Kidney tubule cell (primary cell): ENCODE measurements around the gene EFCAB12.
A peak's percentile ranks its signal among the peaks of the same experiment; 100 is the strongest.
"Not testable (repeated sequence)": the region's sequence is repeated elsewhere in the genome, so short reads cannot be mapped to it uniquely, and the experiment has no call there.

Experiments
- DNase-seq: peaks from one replicate; pipeline ENCODE4 v3.0.0-alpha.2; 2018; ENCODE audit warnings: low spot score

EFCAB12 gene

DNA sequence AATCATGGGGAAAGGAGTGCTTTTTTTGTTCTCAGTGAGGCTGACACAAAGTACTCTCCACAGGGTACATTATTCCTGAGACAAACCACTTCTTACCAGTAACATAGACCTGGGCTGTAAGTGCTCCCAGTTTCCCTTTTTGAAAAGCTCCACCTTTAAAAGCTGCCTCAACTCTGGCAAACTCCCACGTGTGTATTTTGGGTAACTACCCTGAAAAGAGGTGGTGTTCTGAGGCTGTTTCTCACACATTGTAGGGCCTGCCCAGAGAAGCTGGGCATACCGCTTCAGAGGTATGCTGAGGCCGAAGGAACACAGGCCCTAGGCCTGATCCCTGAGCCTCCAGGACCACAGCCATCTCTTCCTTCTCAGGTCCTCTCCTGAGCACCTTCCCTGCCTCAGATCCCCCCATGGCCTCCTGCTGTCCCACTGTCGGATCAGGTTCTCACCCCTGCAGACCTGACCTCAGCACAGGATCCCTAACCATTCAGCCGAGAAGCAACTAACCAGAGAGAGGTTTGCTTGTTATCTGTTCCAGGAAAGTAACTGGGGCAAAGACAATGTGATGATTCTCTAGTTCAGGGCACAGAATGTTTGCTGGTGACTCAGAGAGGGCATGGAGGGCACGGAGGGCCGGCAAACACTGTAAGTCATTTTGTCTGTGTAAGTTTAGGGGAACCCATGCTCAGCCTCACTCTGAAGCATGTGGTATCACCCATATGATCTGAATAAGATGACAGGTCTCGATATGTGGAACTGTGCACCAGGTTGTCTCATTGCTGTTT lies 36.1 kb downstream of the EFCAB12 start:
- DNase-seq: not testable (repeated sequence)

DNA sequence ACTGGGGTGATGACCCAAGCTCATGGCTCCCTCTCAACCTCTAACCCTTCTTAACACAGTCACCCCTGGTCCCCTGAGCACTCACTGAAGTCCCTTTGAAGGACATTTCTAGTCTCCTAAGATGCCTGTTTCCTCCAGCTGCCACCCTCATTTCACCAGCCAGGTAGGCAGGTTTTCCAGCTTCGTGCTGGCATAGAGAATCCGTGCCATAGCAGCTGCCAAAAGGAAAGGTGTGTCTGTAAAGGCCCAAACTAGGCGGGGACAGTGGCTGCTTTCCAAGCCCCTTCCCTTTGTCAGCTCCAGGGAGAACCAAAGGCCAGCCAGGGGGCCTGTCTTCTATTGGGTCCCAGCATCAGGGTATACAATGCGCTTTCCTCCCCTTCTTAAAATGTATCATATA lies 36.9 kb downstream of the EFCAB12 start:
- not testable (repeated sequence) for DNase-seq

DNA sequence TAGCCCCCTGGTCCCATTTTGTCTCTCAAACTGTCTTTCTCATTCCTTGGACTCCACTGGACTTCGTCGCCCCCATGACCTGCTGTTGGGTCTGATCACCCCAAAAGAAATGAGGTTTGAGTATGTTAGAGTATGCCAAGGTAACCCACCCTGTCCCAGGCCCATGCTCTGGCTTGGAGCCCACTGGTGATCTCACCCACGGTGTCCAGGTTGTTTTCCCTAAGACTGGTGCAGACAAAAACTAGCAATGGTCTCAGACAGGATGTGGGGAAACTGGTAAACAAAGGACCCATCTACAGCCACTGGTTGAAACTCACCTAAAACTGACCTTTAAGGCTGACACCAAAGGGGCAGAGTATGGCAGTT lies 38.9 kb downstream of the EFCAB12 start:
- no peak for DNase-seq

DNA sequence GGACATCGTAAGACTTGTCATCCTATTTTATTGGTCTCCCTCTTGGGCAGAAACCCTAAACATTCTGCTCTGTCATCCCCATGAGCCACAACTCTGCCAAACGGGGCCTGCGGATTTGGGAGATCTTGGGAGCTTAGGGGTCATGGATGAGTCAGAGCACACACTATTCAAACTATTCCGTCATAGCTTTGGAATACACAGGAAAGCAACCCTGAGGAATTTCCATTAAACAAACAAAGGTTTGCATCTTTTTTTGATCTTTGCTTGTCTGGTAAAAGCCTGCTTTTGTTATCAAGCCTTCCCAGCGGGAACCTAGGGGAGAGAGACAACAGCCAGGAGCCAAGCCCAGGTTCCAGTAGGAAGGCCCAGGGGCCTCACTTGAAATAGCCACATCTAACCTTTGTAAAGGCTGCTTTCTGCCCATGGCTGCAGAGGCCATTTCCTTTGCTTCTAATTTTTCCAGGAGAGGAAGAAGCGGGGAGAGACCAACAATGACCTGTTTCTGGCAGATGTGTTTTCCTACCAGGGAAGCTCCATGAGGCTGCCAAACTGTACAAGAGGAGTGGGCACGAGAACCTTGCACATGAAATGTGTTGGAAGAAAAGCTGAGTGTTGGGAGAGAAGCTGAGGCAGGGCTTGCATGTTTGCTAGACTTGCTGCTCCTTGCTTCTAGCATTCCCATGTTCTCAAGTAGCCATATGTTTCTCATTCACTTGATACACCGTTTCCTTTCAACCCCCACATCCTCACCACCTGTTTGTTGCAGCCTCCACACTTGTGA lies 39.5 kb downstream of the EFCAB12 start:
- DNase-seq: not testable (repeated sequence)

DNA sequence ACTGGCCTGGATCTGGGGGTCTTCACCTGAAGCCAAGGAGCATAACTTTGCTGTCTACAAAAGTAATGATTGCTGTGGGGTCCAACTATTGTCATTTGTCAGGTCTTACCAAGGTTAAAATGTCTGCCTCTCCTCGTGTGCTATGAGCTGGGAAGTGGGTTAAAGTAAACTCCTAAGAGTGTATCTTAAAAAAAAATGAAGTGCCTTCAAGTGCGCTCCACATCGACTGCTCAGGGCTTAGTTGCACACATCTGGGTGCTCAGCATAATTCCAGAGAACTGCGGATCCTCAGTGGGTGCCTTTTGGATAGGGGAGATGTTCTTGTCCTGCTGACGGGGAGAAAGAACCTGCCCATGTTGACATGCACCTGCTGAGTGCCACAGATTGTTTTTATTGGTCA lies 40.9 kb downstream of the EFCAB12 start:
- no peak for DNase-seq

GRCh38 chr3:129386984-129387383 lies 41.5 kb downstream of the EFCAB12 start:
- DNase-seq: no peak

DNA sequence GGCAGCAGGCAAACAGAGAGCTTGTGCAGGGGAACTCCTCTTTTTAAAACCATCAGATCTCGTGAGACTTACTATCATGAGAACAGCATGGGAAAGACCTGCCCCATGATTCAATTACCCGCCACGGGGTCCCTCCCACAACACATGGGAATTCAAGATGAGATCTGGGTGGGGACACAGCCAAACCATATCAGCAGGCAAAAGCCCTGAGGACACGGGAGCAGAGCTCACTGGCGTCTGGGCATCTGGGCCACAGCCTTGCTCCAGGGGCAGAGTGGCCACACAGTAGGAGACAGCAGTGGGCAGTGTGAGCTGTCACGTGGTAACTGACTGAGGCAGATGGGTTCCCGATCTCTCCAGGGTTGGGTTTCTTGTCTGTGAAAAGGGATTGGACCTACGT lies 42.9 kb downstream of the EFCAB12 start:
- not testable (repeated sequence) for DNase-seq

DNA sequence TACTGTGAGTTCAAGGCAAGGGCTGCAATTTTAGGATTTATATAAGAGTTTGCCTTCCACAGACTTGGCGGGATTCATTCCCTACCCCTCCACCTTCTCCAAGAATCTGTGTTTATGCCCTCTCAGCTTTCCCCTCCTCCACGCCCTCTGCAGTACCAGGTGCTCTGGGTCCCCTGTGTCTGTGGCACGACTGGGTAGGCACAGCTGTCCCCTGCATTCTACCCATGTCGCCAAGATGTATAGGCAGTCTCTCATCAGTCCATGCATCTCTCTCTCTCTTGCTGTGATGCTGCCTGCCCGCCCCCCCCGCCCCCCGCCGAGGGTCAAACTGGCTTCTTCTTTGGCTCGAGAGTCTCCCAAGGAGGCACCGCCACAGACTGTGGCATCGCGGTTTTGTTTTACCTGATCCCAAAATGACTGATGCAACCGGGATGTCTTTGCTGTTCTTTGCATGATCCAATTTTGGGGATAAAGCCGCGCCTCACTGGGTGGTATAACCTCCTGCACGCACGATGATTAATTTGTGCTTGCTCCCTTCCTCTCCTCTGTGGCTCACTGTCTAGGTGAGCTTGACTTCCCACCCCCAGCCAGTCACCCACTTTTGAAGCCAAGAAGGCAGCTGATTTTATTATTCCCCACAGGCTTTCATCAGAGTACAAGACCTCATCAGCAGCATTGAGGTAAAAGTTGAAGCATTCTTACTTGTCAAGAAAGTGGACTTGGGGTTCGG lies 43.7 kb downstream of the EFCAB12 start:
- no peak for DNase-seq

- DNase-seq: not testable (repeated sequence)
Measured at GRCh38 chr3:129384103-129384502, 44.3 kb downstream of the EFCAB12 start.

- DNase-seq: peak; percentile 71
Measured at GRCh38 chr3:129383292-129383860, 45.1 kb downstream of the EFCAB12 start.

DNA sequence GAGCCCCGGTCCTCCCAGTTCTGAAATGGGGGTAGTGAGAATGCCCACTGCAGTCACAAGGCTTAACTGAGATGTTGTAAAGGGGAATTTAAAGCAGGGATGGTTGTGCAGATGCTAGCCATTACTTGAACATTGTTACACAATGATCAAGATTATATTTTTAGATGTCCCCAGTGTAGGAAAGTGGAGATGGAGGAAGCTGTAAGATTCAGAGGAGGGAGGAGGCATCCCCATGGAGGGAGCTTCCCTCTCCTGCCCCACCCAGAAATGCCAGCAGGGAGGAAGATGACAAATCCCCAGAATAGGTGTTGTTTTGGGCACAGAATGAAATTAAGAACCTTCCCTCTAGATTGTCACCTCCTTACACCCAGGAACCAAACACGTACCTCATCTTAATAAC lies 46.1 kb downstream of the EFCAB12 start:
- no peak for DNase-seq

DNA sequence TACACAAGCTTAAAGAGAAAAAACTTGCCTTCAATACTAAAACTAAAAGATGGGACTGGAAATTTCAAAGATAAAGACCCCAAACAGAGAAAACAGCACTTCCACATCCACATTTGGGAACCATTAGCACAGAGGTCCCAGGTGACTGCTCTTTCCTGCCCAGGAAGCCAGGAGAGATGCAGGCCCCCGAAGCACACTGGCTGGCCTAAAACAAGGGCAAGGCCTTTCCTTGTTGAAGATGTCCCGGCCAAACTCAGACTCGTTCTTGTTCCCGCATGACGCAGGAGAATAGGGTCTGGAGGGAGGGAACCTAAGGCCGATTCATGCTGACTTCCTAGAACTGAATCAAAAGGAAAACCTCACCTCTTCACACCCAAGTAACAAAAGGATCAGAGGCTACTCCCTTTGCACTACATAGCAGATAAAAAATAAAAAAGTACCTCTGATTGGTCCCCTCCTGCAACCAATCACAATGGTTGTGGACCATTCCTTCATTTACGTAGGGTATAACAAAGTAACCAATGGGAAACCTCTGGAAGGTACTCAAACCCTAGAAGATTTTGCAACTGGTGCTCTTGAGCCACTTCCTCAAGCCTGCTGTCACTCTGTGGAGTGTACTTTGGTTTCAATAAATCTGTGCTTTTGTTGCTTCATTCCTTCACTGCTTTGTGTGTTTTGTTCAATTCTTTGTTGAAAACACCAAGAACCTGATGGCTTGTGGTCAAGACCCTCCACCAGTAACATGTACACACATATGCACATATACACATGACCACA lies 48.7 kb downstream of the EFCAB12 start:
- DNase-seq: no peak

DNA sequence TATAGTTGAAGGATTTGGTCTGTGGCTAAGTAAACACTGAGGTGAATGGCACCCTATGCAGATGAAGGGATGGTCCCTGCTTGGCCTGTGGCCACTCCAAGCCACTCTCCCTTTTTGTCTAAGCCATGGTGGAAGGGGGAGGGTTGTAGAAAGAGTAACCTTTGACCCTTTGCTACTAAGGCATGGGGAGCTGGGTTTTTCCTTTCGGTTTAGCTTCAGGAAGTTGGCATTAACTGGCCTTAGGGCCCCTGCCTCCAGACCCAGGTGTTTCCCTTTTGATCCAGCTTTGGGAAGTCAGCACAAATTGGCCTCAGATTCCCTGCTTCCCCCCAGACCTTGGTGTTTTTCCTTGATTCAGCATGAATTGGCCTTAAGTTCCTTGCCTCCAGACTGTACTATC lies 49.5 kb downstream of the EFCAB12 start:
- no peak for DNase-seq

DNA sequence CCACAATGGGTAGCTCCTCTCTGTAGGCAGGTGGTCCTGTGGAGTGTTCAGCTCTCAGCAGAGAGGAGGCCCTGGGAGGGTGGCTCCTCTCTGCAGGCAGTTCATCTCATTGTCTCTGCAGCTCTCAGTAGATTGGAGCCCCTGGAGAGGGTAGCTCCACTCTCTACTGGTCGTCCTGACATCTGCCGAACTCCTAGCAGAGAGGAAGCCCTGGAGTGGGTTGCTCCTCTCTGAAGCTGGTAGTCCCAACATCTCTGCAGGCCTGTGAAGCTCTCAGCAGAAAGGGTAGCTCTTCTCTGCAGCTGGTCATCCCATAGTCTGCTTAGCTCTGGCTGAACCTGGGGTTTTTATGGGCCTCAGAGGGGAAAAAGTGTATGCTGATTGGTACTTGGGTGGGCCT lies 50.8 kb downstream of the EFCAB12 start:
- DNase-seq: no peak

DNA sequence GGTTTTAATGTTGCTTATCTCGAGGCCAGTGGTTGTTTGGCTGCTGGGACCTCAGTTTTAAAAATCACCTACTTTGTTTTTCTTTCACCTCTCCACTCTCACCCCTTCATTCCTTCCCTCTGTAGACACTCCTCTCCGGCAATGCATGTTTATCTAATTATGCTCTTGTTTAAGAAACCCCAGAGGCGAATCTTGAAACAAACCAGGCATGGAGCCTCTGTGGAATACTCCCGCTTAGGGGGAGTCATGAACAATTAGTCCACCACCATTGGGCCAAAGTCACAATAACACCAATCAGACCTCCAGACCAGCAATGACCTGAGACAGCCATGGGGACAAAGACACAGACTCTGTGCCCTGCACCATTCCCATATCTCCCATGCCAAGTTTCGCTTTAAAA lies 53.3 kb downstream of the EFCAB12 start:
- no peak for DNase-seq

GRCh38 chr3:129371041-129371826 lies 57.2 kb downstream of the EFCAB12 start:
- DNase-seq: no peak

- no peak for DNase-seq
Measured at GRCh38 chr3:129370248-129370964, 58.0 kb downstream of the EFCAB12 start.

GRCh38 chr3:129369711-129370110 lies 58.7 kb downstream of the EFCAB12 start:
- DNase-seq: no peak

DNA sequence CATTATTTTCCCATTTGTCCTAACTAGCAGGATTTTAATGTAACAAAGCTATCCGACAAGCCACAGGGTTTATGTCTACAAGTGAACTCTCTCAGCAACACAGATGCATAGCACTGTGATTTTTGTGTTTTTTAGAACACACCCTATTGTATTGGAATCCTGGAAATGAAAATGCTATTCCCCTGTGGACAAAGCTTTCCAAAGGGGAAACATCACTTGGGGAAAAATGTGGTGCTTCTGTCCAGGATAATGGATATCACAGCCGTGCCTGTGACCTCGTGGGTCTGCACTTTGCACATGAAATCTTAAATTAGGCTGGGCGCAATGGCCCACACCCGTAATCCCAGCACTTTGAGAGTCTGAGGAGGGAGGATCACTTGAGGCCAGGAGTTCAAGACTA lies 60.6 kb downstream of the EFCAB12 start:
- DNase-seq: no peak

GRCh38 chr3:129366312-129366831 lies 62.1 kb downstream of the EFCAB12 start:
- no peak for DNase-seq
